OCI-LY7 (cell line): ENCODE data around the gene LIN52.

Source experiments
- EZH2phosphoT487 ChIP-seq: fragments of 200-600 bp; sonication (generic); IDR thresholded peaks from 2 replicates; pipeline ENCODE4 v1.6.1; 2018; ENCODE audit warnings: low read depth, borderline replicate concordance, mild to moderate bottlenecking, mixed run types, antibody characterized with exemption, low read length, moderate library complexity, mixed read lengths
- TF ChIP-seq, protein P1 (sequence below): fragments of 200-600 bp; sonication (generic); conservative IDR thresholded peaks from 2 replicates; pipeline ENCODE4 v1.5.1; 2014; ENCODE audit warnings: mild to moderate bottlenecking, antibody characterized with exemption, low read length, moderate library complexity, mixed read lengths

DNA sequence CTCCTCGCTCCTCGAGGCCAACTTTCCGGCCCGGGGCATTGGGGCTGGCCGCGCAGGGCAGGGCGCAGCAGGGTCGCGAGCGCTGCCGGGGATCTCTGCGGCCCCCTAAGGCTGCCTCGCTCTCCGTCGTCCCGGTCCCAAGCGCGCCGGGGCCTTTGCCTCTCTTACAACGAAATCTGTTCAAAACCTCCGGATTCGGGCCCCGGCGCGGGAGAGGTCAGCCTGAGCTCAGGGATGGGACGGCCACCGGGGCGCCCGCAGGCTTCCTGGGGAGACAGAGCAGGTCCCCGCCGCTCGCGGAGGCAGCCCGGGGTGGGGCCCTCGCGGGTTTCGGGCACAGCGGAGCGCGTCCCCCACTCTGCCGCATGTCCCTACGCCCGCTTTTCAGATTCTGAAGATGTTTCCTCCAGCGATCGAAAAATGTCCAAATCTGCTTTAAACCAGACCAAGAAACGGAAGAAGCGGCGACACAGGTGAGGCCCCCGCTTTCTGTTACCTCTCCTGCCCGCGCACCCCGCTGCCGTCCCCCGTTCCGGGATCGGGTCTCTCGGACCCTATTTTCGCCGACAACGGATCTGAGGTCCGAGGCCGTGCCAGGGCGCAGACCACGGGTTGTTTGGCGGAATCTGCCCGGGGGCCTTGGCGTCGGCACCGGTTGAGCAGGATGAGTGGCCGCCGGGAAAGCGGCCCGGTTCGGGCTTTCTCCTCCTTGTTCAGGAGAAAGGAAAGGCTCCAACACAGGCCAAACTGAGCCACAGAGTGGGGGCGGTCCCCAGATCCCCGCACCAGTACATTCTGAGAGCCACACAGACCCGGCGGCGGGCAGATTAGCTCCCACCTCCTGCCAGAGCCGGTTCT lies 156.3 kb downstream of the LIN52 start:
- TF ChIP-seq, protein P1, sequence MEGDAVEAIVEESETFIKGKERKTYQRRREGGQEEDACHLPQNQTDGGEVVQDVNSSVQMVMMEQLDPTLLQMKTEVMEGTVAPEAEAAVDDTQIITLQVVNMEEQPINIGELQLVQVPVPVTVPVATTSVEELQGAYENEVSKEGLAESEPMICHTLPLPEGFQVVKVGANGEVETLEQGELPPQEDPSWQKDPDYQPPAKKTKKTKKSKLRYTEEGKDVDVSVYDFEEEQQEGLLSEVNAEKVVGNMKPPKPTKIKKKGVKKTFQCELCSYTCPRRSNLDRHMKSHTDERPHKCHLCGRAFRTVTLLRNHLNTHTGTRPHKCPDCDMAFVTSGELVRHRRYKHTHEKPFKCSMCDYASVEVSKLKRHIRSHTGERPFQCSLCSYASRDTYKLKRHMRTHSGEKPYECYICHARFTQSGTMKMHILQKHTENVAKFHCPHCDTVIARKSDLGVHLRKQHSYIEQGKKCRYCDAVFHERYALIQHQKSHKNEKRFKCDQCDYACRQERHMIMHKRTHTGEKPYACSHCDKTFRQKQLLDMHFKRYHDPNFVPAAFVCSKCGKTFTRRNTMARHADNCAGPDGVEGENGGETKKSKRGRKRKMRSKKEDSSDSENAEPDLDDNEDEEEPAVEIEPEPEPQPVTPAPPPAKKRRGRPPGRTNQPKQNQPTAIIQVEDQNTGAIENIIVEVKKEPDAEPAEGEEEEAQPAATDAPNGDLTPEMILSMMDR = no peak
- TF ChIP-seq EZH2phosphoT487 = no peak
